ENCODE results near the gene SBK1.
"Not testable (repeated sequence)": the region's sequence is repeated elsewhere in the genome, so short reads cannot be mapped to it uniquely, and the experiment has no call there.

The SBK1 gene

GRCh38 chr16:28338230-28338629 is 45.9 kb downstream of the SBK1 start:
- H3K27ac ChIP-seq = not testable (repeated sequence)

- H3K27ac ChIP-seq = not testable (repeated sequence)
Measured at GRCh38 chr16:28362600-28362999, 70.3 kb downstream of the SBK1 start.

DNA sequence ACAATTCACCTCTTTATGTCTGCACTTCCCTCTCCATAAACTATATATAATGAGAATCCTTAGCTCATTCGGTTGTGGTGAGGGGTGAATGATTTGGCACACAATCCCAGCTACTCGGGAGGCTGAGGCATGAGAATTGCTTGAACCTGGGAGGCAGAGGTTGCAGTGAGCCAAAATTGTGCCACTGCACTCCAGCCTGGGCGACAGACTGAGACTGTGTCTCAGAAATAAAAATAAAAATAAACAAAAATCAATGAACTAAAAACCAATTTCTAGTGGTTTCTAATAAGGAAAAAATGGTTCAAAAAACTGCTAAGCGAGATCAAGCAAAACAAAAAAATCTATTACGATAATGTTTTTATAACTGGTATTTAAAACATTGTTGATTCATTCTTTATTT is 71.1 kb downstream of the SBK1 start, which contains the start of gene NPIPB6:
NPIPB6 (minus strand) TSS at position 101 of the 400 bp plus-strand sequence. CDS start 686 bp downstream, outside the sequence.
- not testable (repeated sequence) for H3K27ac ChIP-seq

DNA sequence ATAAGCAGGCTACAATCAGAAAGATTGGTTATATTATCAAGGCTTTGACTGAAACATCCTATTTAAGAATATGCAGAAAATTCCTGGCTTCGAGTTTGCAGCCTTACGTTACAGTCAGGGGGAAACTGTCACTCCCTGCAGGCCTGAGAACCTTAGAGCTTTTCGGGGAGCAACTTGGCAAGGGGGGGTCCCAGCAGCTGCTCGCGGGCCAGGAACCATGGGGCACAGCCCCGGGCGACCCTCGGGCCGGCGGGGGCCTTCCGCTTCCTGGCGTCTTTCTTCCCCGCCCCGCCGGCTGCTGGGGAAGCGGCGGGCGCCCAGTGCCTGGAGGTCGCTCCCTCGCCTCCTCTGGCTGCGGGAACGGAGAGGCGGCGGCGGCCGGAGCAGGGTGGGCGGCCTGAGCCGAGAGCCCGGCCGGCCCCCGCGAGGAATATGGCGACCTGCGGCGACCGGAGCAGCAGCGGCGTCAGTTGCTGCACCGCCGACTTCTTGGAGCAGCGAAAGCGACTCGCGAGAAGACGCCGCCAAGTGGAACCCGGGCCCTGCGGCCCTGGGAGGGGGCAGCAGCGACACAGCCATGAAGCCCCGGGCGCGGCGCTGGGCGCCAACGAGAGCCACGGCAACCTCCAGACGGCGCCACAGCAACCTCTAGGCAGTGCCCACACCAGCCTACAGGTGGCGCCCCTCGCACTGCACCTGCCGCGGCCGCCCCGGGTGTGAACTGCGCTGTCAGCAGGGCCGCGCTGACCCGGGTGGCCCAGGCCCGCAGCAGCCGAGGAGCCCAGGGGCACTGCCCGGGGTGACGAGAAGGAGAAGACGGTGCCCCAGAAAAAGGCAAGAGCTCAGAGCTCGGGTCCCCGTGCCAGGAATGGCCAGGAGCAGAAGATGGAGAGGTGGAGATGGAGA is 72.2 kb downstream of the SBK1 start:
- not testable (repeated sequence) for H3K27ac ChIP-seq

GRCh38 chr16:28367926-28368325 is 75.6 kb downstream of the SBK1 start:
- H3K27ac ChIP-seq = not testable (repeated sequence)

All from 22Rv1 (cell line).